ENCODE measurements around the gene NR1H2.
A peak's percentile ranks its signal among the peaks of the same experiment; 100 is the strongest.
"Not testable (repeated sequence)": the region's sequence is repeated elsewhere in the genome, so short reads cannot be mapped to it uniquely, and the experiment has no call there.

NR1H2 gene

GRCh38 chr19:50347089-50347581, 29.1 kb upstream of the NR1H2 start:
- not testable (repeated sequence) for DNase-seq

DNA sequence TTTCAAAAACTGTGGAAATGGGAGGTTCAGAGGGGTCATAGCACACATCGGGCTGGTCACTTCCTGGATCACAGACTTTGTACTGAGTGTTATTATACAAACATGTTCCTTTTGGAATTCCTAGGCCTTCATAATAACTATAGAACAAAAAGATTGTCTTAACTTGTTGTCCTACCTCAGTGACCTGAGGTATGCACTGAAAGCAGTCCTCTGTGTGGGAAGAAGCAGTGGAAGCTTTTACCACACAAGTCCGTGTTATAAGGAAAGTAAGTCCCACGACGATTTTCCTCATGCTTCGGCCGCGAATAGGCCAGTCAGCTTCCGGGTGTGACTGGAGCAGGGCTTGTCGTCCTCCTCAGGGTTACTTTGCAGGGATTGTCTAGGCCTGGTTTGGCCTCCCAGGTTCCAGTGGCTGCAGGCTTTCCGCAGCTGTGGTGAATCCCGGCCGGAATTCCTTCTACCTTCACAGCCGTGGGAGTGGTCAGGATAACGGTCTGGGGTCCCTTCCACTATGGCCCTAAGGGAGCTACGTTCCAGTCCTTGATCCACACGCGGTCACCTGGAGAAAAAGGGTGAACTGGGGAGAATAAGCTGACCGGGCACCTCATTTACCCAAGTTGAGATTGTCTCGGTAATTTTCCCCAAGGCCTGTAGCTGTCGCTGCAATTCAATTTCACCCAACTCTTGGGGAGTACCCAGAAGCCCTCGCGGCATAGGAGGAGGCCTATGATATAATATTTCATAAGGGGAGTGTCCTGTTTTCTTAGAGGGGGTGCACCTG, 26.8 kb upstream of the NR1H2 start:
- DNase-seq, result no peak

DNA sequence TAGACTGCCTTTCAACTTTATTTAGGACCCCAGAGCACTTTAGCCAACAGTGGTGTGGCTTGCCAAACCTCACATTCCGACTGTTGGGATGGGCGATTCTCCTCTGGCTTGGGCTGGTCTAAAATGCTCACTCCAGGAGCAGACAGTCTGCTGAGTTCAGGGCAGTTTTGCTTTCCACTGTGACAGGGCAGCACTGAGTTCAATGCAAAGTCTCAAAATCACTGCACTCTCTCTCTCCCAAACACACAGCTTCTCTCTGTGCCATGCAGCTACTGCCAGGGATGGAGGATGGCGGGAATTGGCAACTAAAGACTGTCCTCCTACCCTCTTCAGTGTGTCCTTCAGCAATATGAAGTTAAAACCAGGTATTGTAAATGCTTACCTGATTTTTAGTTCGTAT, 24.0 kb upstream of the NR1H2 start:
- no peak for DNase-seq

DNA sequence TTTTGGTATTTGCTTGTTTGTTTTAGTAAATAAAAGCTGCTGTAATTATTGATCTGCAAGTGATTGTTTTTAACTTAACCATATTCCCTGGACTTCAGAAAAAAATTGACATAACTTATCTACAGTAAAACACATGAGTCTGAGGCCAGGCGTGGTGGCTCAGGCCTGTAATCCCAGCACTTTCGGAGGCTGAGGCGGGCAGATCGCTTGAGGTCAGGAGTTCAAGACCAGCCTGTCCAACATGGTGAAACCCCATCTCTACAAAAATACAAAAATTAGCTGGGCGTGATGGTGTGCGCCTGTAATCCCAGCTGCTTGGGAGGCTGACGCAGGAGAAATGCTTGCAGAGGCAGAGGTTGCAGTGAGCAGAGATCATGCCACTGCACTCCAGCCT, 22.8 kb upstream of the NR1H2 start:
- not testable (repeated sequence) for DNase-seq

GRCh38 chr19:50356691-50357177, 19.5 kb upstream of the NR1H2 start:
- DNase-seq, result no peak

DNA sequence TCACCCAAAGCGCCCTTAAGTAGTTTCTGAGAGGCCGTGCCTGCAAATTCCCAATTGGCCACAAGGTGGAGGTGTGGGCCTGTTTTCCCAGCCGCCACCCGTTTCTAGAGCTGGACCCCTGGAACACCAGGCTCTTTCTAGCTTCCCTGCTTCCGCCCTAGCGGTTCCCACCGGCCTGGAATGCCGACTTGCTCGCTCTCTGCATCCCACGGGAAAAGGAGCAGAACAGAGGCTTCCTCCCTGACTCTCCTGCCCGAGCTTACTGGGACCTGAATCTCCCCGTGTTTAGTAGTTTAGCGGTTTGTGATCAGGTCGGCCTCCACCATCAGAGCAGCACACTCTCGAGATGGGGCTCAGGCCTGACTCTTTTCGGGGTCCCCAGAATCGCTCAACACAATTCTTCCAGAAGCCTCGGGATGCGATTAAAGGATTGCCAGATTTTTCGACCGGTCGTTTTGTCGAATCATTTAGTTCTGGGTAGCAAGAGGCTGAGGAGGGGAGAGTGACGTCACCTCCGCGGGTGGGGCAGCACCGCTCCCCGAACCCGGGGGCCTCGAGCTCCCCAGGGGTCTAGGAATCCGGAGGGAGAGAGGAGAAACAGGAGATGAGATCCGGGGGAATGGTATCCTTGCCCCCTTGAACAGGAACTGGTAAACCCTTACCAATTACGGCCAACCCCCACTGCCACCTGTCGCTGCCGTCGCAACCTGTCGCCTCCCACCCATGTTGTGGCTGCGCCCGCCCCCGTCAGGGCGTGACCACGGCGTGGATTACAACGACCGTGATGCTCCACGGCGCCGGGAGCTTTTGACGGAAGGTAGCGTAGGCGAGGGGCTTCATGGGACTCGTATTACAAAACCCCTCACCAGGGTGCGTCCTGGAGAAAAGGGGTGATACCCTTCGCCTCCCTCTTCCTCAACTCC, 18.8 kb upstream of the NR1H2 start:
- DNase-seq, result peak; percentile 91

DNA sequence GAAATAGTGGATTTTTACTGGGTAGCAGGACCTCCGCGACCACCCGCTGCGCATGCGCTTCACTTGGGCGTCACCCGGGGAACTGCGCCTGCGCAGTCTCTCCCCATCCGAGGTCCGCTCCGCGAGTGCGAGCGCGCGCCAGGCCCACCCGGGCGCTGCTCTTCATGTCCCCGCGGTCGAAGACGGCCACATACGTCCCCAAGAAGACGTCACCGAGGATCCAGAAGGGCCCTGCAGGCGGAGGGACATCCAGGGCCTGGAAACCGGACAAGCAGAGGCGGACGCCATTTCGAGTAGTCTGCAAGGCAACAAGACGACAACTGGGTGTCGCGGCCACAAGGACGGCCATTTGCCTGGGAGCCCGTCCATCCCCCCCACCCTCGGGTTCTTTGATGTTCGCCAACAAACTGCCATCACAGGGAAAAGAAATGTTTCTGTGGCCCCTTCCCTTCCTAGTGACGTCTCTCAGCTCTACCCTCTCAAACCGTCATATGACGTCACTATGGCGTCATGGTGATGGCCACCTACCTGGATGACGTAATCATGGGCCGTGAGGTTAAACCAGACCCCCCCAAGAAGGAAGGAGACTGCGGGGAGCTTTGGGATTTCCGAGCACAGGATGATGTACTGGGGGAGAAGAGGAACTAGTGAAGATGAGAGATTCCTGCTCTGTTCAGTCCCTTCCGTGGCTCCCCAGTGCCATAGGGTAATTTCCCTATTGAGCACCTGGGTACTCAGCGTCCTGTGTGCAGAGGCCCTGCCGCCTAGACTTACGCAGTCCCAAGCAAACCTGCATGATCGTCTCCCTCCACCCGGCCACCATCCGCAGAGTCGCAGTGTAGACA, 17.6 kb upstream of the NR1H2 start:
- peak; percentile 89 for DNase-seq

DNA sequence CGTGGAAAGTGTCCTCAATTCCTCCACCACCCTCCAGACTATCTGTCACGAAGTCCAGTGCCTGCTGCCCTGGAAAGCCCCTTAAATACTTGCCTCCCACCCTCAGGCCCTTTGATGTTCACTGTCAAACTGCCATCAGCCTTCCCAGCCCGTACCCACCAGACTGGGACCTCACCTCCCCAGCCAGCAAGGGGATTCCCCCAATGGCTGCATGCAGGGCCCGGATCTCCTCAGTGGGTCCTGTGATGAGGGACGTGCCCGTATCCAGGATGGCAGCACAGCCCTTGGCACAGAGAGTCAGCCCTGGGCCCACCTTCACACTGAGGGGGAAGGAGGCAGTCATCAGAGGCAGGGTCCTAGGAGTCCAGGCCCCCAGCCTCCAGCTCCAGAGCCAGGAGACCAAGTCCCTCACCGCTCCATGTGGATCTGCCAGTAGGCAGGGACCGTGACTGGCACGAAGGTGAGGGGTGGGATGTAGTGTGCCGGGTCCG, 16.9 kb upstream of the NR1H2 start:
- no peak for DNase-seq

GRCh38 chr19:50361290-50362029, 14.8 kb upstream of the NR1H2 start:
- peak; percentile 35 for DNase-seq

DNA sequence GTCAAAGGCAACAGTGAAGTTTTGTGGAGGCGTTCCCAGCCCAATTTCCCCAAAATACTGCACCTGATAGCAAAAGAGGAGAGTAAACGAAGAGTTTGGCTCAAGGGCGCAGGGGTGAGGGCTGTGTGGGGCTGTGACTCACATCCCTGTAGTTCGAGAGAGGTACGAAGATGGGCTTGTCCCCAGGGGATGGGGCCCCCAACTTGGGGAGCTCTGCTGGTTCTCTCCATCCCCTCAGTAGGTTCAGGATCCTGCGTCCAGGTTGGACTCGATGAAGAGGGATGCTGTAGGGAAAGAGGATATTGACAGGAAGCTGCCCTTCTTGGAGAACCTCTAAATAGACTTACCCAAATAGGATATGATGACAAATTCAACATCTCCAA, 14.2 kb upstream of the NR1H2 start:
- DNase-seq, result no peak

- no peak for DNase-seq
These were observed 13.4 kb upstream of the NR1H2 start for GRCh38 chr19:50362656-50363424.

DNA sequence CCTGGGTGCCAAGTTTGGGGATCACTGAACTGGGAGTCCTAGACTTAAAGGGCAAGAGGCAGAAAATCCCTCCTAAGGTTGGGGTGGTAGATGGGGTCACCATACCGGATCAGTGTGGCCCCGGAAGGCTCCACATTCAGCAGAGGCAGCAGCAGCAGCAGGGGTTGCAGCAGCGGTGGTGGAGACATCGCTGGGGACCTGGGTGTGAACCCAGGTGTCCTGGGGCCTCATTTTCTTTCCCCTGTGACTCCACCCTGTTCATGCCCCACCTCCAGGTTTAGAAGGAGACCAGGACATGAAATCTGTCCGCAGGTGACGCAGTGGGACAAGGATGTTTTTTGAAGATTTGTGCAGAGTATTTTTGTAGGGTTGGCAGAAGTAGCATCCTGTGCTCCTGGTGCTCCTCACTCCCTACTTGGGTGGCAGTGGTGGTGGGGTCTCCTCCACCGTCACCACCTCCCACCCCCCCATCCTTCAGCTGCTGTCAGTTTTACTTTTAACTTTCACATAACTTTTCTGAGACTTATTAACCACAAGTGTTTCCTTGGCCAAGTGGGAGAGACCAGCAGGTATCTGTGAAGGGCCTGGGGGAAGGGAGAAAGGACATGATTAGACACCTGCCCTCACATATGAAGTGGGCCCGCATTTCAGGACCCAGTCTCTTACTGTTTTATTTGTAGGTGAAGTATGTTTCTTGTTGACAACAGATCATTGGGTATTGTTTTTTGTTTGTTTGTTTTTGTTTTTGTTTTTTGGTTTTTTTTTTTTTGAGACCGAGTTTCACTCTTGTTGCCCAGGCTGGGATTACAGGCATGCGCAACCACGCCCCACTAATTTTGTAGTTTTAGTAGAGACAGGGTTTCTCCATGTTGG, 10.6 kb upstream of the NR1H2 start, which contains the start of gene NAPSA:
Gene NAPSA (minus strand): TSS at position 206 of the 873 bp plus-strand sequence. CDS start 18 bp downstream, at position 188.
- DNase-seq, result no peak

- peak; percentile 84 for DNase-seq
These were observed 7.3 kb upstream of the NR1H2 start for GRCh38 chr19:50368649-50369570.

DNA sequence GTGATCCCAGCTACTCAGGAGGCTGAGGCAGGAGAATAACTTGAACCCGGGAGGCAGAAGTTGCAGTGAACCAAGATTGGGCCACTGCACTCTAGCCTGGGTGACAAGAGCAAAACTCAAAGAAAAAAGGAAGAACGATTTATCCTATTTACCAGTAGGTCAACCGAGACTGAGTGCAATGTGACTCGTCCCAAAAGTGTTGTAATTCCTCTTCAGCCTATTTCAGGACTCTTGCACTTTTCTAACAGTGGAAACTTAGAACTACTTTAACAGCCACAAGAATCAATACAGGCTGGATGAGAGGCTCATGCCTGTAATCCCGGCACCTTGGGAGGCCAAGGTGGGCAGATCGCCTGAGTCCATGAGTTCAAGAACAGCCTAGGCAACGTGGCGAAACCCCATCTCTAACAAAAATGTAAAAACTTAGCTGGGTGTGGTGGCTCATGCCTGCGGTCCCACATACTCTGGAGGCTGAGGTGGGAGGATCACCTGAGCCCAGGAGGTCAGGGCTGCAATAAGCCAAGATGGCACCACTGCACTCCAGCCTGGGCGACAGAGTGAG, 4.3 kb upstream of the NR1H2 start:
- DNase-seq, result no peak

DNA sequence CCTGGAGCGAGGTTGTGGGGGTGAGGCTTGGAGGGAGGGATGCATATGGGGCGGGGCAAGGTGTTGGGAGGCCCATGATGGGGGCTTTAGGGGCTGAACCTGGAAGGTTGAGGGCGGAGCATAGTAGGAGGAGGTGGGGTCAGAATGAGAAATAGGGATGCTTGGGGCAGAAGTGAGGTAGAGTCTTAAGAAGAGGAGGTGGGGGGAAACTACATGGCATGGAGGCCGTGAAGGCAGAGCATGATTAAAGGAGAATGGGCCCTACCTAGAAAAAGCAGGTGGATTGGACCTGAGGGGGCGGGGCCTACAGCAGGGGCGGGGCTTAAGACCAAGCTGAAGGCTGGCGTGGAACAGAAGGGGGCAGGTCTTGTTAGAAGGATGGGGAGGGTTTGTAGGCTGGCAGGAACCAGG, 799 bp downstream of the NR1H2 start:
- peak; percentile 71 for DNase-seq

GRCh38 chr19:50377517-50377916, 1.3 kb downstream of the NR1H2 start:
- DNase-seq, result no peak

- no peak for DNase-seq
These were observed 2.1 kb downstream of the NR1H2 start for GRCh38 chr19:50378169-50378862.

GRCh38 chr19:50378863-50379236, 2.6 kb downstream of the NR1H2 start:
- no peak for DNase-seq
